LNCaP clone FGC (cell line): ENCODE measurements around the gene LTN1.
"Not testable (repeated sequence)": the region's sequence is repeated elsewhere in the genome, so short reads cannot be mapped to it uniquely, and the experiment has no call there.

Experiments
- DNase-seq: peaks from one replicate; pipeline ENCODE4 v3.0.0-alpha.2; 2011; ENCODE audit warnings: low read depth
- H3K4me3 ChIP-seq: 2 replicates; pipeline ENCODE4 v1.5.1; 2011; ENCODE audit warnings: mild to moderate bottlenecking, low read depth, low read length, control low read depth
- TF ChIP-seq, protein P1 (sequence below): IDR thresholded peaks from 2 replicates; pipeline ENCODE4 v1.5.1; 2012; ENCODE audit warnings: mild to moderate bottlenecking; ENCODE audit not compliant: control insufficient read depth, insufficient read depth; ENCODE audit errors: extremely low read depth

Gene LTN1

DNA sequence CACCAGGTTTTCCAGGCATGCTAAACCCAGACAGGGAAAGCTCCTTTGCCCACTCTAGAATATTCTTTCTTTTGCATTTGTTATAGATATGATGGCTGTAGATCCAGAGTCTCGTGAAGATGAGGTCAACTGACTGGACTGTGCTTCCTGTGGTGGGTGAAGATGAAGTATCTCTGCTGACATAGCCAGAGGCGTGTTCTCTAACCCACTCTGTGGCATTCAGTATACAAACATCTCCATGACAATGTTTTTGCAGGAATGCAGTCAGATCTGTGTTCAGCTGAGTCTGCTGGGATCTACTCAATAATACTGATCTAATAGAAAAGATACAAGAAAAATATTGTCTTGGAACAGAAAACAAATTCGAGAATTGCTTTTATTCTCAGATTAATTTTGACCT is 15.1 kb upstream of the LTN1 start:
- no peak overlapping the region for H3K4me3 ChIP-seq
- DNase-seq, result no peak
- TF ChIP-seq, protein P1, sequence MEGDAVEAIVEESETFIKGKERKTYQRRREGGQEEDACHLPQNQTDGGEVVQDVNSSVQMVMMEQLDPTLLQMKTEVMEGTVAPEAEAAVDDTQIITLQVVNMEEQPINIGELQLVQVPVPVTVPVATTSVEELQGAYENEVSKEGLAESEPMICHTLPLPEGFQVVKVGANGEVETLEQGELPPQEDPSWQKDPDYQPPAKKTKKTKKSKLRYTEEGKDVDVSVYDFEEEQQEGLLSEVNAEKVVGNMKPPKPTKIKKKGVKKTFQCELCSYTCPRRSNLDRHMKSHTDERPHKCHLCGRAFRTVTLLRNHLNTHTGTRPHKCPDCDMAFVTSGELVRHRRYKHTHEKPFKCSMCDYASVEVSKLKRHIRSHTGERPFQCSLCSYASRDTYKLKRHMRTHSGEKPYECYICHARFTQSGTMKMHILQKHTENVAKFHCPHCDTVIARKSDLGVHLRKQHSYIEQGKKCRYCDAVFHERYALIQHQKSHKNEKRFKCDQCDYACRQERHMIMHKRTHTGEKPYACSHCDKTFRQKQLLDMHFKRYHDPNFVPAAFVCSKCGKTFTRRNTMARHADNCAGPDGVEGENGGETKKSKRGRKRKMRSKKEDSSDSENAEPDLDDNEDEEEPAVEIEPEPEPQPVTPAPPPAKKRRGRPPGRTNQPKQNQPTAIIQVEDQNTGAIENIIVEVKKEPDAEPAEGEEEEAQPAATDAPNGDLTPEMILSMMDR, result no peak

DNA sequence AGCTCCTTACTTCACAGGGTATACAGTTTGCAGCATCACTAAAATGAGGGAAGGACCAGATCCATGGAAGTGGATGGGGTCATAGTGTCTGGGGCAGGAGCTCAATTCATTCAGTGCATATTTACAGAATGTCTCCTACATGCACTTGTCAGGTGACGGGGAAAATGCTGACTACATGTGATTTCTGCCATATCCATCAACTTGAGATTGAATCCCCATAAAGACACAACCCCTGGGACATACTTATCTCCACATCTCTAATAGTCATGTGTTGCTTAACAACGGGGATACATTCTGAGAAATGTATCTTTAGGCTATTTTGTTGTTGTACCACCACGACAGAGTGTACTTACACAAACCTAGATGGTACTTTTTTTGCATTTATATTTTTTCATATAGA is 14.5 kb upstream of the LTN1 start:
- TF ChIP-seq, protein P1, result no peak
- no peak for DNase-seq
- no peak overlapping the region for H3K4me3 ChIP-seq

DNA sequence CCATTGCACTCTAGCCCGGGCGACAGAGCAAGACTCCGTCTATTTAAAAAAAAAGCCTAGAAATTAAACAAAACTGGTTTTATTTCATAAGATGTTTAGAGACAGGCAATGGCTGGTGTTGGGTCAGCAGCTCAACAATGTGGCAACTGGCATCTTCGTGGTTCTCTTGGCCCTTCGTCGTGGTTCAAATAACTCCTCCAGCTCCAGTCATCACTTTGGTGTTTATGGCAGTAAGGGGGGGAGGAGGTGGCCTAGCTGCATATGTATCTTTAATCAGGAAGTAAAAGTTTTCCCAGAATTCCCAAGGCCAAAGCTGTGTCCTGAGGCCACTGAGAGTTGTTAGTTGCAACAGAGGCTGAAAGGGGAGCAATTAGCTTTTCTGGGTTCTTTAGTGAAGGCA is 13.0 kb upstream of the LTN1 start:
- no peak for DNase-seq
- no peak overlapping the region for H3K4me3 ChIP-seq
- TF ChIP-seq, protein P1, result no peak

DNA sequence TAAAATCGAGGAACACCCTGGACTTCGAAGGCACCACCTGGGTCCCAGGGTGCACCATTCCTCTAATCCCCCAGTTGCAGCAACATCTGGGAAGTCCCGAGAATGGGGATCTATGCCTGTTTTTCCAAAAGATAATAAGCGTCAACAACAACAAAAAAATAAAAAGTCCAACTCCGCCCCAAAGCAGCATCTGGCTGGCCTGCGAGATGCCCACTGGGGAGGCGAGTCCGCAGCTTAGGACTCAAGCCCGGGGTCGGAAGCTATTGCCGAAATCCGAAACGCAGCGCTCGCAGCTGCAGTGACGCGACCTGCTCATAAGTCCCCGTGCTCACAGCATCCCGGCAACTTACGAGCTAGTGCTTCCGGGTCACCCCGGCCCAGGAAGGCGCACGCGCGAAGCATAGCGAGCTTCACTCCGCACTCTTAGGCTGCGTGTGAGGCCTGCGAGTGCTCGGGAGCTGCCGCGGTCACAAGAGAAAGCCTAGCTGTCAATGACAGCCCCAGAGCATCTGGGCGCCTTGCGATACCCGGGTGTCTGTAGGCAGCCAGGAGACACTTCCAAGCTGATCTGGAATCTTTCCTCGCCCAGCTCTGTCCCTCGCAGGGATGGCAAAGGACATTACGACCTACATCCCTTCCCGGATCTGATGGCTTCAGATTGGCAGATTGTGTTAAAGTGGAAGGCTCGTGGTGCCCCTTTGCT is 9.9 kb upstream of the LTN1 start:
- TF ChIP-seq, protein P1, result no peak
- DNase-seq, result peak; percentile 94
- peak overlapping the region; percentile 58 for H3K4me3 ChIP-seq

DNA sequence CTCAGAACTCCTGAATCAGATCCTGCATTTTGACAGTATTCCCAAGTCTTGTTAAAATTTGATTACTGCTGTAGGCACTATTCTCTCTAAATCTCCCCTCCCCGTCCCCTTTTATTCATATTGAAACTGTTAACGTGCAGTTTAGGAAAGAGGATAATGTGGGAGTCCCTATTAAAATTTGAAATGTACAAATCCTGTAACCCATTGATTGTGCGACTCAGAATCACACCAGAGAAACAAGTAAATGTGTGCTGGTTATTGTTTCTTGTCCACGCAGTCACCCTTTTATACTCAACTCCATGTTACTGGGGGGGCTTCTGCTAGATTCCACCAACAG is 584 bp upstream of the LTN1 start:
- peak overlapping the region; percentile 88 for H3K4me3 ChIP-seq
- TF ChIP-seq, protein P1, result no peak
- DNase-seq, result no peak

DNA sequence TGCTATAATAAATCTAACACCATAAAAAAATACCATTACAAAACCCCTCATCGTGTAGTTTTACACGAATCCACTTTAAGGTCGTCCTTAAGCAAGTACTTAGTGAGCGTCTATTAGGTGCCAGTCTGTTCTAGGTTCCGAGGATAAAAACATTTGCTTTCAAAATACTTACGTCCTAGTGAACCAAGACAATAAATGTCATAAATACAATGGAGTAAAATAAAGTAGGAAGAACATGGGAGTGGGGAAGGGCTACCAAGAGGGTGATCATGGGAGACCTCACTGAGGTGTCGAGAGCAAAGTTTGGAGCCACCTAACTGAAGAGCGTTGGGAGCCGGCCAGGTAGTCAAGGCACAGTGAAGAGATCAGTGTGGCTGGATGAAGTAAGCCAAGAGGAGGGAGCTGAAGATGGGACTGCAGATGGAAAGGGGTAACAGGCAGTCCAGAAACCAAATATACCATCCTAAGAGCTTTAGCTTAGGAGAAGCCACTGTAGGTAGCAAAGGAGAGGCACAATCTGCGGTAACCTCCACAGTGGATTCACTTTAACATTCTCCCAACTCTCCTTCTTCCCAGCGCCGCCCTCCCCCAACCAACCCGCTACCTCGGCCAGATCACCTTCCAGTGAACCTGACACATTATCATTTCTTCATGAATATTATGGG is 684 bp downstream of the LTN1 start:
- peak overlapping the region; percentile 88 for H3K4me3 ChIP-seq
- TF ChIP-seq, protein P1, result no peak
- DNase-seq, result no peak

DNA sequence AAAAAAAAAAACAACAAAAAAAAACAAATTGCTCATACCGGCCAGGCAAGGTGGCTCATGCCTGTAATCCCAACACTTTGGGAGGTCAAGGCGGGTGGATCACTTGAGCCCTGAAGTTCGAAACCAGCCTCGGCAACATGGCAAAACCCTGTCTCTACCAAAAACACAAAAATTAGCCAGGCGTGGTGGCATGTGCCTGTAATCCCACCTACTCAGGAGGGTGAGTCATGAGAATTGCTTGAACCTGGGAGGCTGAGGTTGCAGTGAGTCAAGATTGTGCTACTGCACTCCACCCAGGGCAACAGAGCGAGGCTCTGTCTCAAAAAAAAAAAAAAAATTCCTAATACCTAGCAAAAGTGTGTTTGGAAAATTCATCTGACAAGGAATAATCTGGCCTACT is 4.5 kb downstream of the LTN1 start:
- not testable (repeated sequence) for H3K4me3 ChIP-seq, DNase-seq
